ENCODE measurements around the gene IER5. TPM values are rescaled to one million over a fixed set of nuclear protein-coding genes. Genes with fewer than 3 reads are reported as not detected.
A peak's percentile ranks its signal among the peaks of the same experiment; 100 is the strongest.

The IER5 gene
- total and polyA plus RNA-seq, 9 of the 15 experiments (the other 6 are each of a cell fraction or from before 2014, with no cell fraction given): 2.4 to 32.1 (median 12.0) TPM

DNA sequence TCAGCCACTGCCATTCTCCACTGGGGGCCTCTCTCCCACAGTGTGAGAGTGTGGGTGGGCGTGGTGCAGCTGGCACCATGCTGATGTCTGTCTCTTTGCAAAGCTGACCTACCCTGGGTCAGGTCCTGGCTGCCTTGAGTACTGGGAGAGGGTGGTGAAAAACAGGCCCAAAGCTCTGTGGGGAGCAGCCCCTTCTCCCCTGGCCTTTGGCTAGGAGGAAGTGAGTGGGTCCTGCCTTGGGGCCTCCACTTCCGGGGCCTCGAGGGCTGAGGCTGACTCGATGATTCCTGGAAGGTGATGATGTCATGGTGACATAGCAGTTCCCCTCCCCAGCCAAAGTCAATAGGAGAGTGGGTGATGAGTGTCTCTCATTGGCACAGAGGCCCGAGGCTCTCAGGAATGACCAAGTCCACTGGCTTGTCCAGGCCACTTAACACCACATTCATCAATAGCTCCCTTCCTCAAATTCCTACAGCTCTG, 53.0 kb downstream of the IER5 start (continued):
- TF ChIP-seq, protein P1, sequence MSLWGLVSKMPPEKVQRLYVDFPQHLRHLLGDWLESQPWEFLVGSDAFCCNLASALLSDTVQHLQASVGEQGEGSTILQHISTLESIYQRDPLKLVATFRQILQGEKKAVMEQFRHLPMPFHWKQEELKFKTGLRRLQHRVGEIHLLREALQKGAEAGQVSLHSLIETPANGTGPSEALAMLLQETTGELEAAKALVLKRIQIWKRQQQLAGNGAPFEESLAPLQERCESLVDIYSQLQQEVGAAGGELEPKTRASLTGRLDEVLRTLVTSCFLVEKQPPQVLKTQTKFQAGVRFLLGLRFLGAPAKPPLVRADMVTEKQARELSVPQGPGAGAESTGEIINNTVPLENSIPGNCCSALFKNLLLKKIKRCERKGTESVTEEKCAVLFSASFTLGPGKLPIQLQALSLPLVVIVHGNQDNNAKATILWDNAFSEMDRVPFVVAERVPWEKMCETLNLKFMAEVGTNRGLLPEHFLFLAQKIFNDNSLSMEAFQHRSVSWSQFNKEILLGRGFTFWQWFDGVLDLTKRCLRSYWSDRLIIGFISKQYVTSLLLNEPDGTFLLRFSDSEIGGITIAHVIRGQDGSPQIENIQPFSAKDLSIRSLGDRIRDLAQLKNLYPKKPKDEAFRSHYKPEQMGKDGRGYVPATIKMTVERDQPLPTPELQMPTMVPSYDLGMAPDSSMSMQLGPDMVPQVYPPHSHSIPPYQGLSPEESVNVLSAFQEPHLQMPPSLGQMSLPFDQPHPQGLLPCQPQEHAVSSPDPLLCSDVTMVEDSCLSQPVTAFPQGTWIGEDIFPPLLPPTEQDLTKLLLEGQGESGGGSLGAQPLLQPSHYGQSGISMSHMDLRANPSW (CRISPR knock-in tag; IDR thresholded peaks at IDR 0.05): no peak
- TF ChIP-seq CSDE1 (IDR thresholded peaks at IDR 0.05) (no peak), L3MBTL2 (IDR thresholded peaks at IDR 0.05) (peak; percentile 86), HNRNPH1 (optimal IDR thresholded peaks at IDR 0.05; ENCODE audit: low read depth, low read length) (no peak), ELF2 (CRISPR knock-in tag; IDR thresholded peaks at IDR 0.05) (no peak), CCNT2 (IDR thresholded peaks at IDR 0.05; ENCODE audit: borderline replicate concordance, extremely low read depth, insufficient read length, low read depth, low read length) (no peak), TRIM28 (IDR thresholded peaks at IDR 0.05) (no peak), MAFF (IDR thresholded peaks at IDR 0.05; ENCODE audit: low read length) (peak; percentile 39; the same call in 1 of the 2 replicates), ZNF584 (CRISPR knock-in tag; IDR thresholded peaks at IDR 0.05; ENCODE audit: low read depth) (0 out of 2 replicates have a peak, but pooled peaks have one; percentile 52), STAT5B (CRISPR knock-in tag; IDR thresholded peaks at IDR 0.05) (no peak), MTA1 (IDR thresholded peaks at IDR 0.05; ENCODE audit: borderline replicate concordance) (no peak), SPI1 (IDR thresholded peaks at IDR 0.05; ENCODE audit: borderline replicate concordance, low read depth, low read length) (peak; percentile 77), PHTF2 (CRISPR knock-in tag; IDR thresholded peaks at IDR 0.05) (no peak)
- TF ChIP-seq, protein P2, sequence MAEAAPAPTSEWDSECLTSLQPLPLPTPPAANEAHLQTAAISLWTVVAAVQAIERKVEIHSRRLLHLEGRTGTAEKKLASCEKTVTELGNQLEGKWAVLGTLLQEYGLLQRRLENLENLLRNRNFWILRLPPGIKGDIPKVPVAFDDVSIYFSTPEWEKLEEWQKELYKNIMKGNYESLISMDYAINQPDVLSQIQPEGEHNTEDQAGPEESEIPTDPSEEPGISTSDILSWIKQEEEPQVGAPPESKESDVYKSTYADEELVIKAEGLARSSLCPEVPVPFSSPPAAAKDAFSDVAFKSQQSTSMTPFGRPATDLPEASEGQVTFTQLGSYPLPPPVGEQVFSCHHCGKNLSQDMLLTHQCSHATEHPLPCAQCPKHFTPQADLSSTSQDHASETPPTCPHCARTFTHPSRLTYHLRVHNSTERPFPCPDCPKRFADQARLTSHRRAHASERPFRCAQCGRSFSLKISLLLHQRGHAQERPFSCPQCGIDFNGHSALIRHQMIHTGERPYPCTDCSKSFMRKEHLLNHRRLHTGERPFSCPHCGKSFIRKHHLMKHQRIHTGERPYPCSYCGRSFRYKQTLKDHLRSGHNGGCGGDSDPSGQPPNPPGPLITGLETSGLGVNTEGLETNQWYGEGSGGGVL (CRISPR knock-in tag; IDR thresholded peaks at IDR 0.05): no peak
- TF ChIP-seq, protein P3, sequence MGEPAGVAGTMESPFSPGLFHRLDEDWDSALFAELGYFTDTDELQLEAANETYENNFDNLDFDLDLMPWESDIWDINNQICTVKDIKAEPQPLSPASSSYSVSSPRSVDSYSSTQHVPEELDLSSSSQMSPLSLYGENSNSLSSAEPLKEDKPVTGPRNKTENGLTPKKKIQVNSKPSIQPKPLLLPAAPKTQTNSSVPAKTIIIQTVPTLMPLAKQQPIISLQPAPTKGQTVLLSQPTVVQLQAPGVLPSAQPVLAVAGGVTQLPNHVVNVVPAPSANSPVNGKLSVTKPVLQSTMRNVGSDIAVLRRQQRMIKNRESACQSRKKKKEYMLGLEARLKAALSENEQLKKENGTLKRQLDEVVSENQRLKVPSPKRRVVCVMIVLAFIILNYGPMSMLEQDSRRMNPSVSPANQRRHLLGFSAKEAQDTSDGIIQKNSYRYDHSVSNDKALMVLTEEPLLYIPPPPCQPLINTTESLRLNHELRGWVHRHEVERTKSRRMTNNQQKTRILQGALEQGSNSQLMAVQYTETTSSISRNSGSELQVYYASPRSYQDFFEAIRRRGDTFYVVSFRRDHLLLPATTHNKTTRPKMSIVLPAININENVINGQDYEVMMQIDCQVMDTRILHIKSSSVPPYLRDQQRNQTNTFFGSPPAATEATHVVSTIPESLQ (CRISPR knock-in tag; IDR thresholded peaks at IDR 0.05): no peak
- TF ChIP-seq, protein P4, sequence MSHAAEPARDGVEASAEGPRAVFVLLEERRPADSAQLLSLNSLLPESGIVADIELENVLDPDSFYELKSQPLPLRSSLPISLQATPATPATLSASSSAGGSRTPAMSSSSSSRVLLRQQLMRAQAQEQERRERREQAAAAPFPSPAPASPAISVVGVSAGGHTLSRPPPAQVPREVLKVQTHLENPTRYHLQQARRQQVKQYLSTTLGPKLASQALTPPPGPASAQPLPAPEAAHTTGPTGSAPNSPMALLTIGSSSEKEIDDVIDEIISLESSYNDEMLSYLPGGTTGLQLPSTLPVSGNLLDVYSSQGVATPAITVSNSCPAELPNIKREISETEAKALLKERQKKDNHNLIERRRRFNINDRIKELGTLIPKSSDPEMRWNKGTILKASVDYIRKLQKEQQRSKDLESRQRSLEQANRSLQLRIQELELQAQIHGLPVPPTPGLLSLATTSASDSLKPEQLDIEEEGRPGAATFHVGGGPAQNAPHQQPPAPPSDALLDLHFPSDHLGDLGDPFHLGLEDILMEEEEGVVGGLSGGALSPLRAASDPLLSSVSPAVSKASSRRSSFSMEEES (CRISPR knock-in tag; IDR thresholded peaks at IDR 0.05): no peak
